ENCODE data around the gene LDLRAD3. TPM values are rescaled to one million over a fixed set of nuclear protein-coding genes. Genes with fewer than 3 reads are reported as not detected.

Gene LDLRAD3
- total RNA-seq, 1 donor from 2014 or later, result 35.6 TPM

DNA sequence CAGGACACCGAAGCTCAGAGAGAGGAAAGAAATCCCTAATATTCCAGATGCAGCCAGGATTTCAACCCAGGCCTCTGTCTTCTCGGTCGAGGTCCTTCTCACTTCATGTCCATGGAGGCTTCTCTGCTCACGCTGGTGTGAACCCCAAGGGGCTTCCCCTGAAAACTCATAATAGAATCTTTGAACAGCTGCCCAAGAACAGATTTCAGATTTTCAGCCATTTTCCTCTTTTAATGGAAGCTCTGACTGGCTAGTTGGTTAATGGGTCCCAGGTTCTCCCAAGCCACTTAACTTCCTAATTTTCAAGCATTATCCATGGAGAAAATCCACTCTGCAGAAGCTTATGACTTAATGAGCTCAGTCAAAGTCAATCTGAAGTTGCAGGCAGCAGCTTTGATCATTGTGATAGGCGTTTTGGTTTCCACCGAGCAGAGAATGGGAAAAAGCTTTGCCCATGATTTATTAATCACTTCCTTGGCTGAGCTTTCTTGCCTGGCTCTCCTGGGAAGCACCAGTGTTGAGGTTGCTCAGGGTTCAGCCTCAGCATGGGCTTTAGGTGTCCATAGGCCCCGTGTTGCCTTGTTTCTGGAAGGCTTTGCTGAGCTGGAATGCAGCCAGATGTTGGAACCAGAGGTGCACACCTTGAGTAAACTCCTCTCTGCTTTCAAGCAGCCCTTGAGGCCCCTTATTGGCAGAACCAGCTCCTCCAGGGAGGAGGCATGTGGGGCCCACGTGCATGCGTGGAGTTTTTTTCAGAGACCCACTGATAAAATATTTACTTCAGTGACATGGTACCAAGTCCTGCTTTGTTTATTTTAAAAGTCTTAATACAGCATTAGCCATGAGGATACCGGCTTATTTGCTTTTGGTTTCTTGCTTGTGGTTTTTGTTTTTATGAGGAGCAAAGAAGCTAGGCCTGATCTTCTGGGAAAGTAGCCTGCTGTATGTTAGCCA, 25.5 kb downstream of the LDLRAD3 start:
- Histone ChIP-seq H3F3A (ENCODE audit: low read depth) (no peaks in the 10 kb centered on the region), H3K36me3 (no peaks in the 10 kb centered on the region), H3K4me1 (peaks cover 9% of the 10 kb centered on the region), H2AFZ (replicated peaks) (no peak overlapping the region), H3K9me3 (ENCODE audit: low read depth) (peaks cover 11% of the 10 kb centered on the region), H3K27ac (no peak overlapping the region), H3K9ac (no peak overlapping the region), H3K4me2 (no peak overlapping the region), H3K4me3 (no peak overlapping the region), H3K79me2 (ENCODE audit: low read depth) (peaks cover 100% of the 10 kb centered on the region), H3K27me3 (no peaks in the 10 kb centered on the region), H4K20me1 (ENCODE audit: low read depth) (peaks cover 49% of the 10 kb centered on the region)
- Mint-ChIP-seq H3K9me3 (peaks cover 29% of the 10 kb centered on the region), H3K36me3 (peaks cover 31% of the 10 kb centered on the region), H3K4me1 (no peaks in the 10 kb centered on the region), H3K27me3 (ENCODE audit: insufficient read depth, low read depth) (no peaks in the 10 kb centered on the region), H3K27ac (no peak overlapping the region), H3K4me3 (no peak overlapping the region)
- no peak for DNase-seq (ENCODE audit: low spot score)
- no peak for TF ChIP-seq EZH2 (IDR thresholded peaks at IDR 0.05)
- TF ChIP-seq, protein P1, sequence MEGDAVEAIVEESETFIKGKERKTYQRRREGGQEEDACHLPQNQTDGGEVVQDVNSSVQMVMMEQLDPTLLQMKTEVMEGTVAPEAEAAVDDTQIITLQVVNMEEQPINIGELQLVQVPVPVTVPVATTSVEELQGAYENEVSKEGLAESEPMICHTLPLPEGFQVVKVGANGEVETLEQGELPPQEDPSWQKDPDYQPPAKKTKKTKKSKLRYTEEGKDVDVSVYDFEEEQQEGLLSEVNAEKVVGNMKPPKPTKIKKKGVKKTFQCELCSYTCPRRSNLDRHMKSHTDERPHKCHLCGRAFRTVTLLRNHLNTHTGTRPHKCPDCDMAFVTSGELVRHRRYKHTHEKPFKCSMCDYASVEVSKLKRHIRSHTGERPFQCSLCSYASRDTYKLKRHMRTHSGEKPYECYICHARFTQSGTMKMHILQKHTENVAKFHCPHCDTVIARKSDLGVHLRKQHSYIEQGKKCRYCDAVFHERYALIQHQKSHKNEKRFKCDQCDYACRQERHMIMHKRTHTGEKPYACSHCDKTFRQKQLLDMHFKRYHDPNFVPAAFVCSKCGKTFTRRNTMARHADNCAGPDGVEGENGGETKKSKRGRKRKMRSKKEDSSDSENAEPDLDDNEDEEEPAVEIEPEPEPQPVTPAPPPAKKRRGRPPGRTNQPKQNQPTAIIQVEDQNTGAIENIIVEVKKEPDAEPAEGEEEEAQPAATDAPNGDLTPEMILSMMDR (IDR thresholded peaks at IDR 0.05), result no peak
- no peak for TF ChIP-seq EZH2phosphoT487 (IDR thresholded peaks at IDR 0.05)

DNA sequence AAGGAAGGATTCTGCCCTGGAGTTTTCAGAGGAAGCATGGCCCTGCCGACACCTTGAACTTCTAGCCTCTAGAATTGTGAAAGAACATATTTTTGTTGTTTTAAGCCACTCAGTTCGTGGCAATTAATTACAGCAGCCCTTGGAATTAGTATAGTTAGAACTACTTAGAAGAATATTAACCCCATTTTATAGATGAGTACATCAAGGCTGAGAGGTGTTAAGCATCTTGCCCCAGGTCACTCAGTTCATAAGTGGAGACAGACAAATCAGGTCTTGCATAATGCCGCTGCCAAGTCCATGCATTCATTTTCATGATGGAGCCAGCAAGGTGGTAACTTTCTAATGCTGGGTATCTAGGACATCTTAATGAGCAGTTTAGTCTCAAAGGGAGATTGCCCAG, 26.6 kb downstream of the LDLRAD3 start:
- H3K4me1 ChIP-seq, result peaks cover 3% of the 10 kb centered on the region
- H3K9me3 ChIP-seq (ENCODE audit: low read depth), result peaks cover 11% of the 10 kb centered on the region
- TF ChIP-seq, protein P1 (IDR thresholded peaks at IDR 0.05), result no peak
- H3K27me3 ChIP-seq, result no peaks in the 10 kb centered on the region
- H3K27ac ChIP-seq, result no peak overlapping the region
- H3K27me3 Mint-ChIP-seq (ENCODE audit: insufficient read depth, low read depth), result no peaks in the 10 kb centered on the region
- no peak overlapping the region for H3K27ac Mint-ChIP-seq
- no peak overlapping the region for H3K4me3 Mint-ChIP-seq
- no peak overlapping the region for H3K4me2 ChIP-seq
- H3K9ac ChIP-seq, result no peak overlapping the region
- no peak overlapping the region for H2AFZ ChIP-seq (replicated peaks)
- peaks cover 34% of the 10 kb centered on the region for H3K36me3 Mint-ChIP-seq
- H3K79me2 ChIP-seq (ENCODE audit: low read depth), result peaks cover 100% of the 10 kb centered on the region
- no peaks in the 10 kb centered on the region for H3K4me1 Mint-ChIP-seq
- DNase-seq (ENCODE audit: low spot score), result no peak
- no peaks in the 10 kb centered on the region for H3F3A ChIP-seq (ENCODE audit: low read depth)
- no peak overlapping the region for H3K4me3 ChIP-seq
- peaks cover 39% of the 10 kb centered on the region for H4K20me1 ChIP-seq (ENCODE audit: low read depth)
- no peaks in the 10 kb centered on the region for H3K36me3 ChIP-seq
- peaks cover 34% of the 10 kb centered on the region for H3K9me3 Mint-ChIP-seq

DNA sequence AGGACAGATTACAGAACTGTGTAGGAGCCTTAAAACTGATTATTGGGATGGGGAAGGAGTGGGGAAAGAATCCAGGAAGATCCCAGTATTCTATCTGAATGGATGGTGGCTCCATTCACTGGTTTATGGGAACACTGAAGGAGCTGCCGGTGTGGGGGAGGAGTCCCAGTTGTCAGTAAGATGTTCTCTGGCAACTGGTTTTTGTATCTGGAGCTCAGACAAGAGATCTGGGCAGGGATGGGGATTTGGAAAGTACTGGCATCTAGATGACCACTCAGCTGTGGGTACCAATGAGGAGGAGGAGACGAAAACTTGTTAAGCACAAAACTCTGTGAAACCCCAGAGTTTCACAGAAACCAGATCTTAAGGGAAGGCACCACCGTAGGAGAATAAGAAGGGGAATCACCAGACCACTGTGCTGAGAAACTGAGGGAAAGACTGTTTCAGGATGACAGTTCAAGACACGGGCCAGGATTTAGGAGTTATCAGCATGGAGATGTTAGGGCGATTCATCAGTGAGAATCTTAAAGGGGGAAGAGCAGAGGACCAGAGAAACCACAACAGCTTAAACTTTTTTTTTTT, 28.1 kb downstream of the LDLRAD3 start:
- no peaks in the 10 kb centered on the region for H3K27me3 ChIP-seq
- no peak overlapping the region for H3K9ac ChIP-seq
- no peaks in the 10 kb centered on the region for H3K4me1 Mint-ChIP-seq
- no peak overlapping the region for H3K4me3 Mint-ChIP-seq
- no peaks in the 10 kb centered on the region for H3K4me1 ChIP-seq
- peaks cover 35% of the 10 kb centered on the region for H4K20me1 ChIP-seq (ENCODE audit: low read depth)
- peaks cover 44% of the 10 kb centered on the region for H3K9me3 Mint-ChIP-seq
- no peak for DNase-seq (ENCODE audit: low spot score)
- H2AFZ ChIP-seq (replicated peaks), result no peak overlapping the region
- H3K27me3 Mint-ChIP-seq (ENCODE audit: insufficient read depth, low read depth), result no peaks in the 10 kb centered on the region
- TF ChIP-seq EZH2 (IDR thresholded peaks at IDR 0.05) (no peak), EZH2phosphoT487 (IDR thresholded peaks at IDR 0.05) (no peak)
- TF ChIP-seq, protein P1 (IDR thresholded peaks at IDR 0.05), result no peak
- peaks cover 42% of the 10 kb centered on the region for H3K36me3 Mint-ChIP-seq
- no peak overlapping the region for H3K27ac Mint-ChIP-seq
- no peak overlapping the region for H3K4me3 ChIP-seq
- H3K27ac ChIP-seq, result no peak overlapping the region
- no peaks in the 10 kb centered on the region for H3K36me3 ChIP-seq
- H3K79me2 ChIP-seq (ENCODE audit: low read depth), result peaks cover 100% of the 10 kb centered on the region
- no peaks in the 10 kb centered on the region for H3F3A ChIP-seq (ENCODE audit: low read depth)
- H3K9me3 ChIP-seq (ENCODE audit: low read depth), result peaks cover 11% of the 10 kb centered on the region
- H3K4me2 ChIP-seq, result no peak overlapping the region
